OCI-LY3 (cell line): Measurements from ENCODE around the gene NFIA.

Source experiments
- CTCF ChIP-seq: fragments of 200-600, 300-600 bp; sonication (generic); IDR thresholded peaks from 2 replicates; pipeline ENCODE4 v1.5.1; 2014; ENCODE audit warnings: antibody characterized with exemption, low read length, low read depth
- EZH2phosphoT487 ChIP-seq: fragments of 200-600 bp; shearing (Covaris generic); IDR thresholded peaks from 2 replicates; pipeline ENCODE4 v1.6.1; 2018; ENCODE audit warnings: antibody characterized with exemption, mixed run types, low read depth

DNA sequence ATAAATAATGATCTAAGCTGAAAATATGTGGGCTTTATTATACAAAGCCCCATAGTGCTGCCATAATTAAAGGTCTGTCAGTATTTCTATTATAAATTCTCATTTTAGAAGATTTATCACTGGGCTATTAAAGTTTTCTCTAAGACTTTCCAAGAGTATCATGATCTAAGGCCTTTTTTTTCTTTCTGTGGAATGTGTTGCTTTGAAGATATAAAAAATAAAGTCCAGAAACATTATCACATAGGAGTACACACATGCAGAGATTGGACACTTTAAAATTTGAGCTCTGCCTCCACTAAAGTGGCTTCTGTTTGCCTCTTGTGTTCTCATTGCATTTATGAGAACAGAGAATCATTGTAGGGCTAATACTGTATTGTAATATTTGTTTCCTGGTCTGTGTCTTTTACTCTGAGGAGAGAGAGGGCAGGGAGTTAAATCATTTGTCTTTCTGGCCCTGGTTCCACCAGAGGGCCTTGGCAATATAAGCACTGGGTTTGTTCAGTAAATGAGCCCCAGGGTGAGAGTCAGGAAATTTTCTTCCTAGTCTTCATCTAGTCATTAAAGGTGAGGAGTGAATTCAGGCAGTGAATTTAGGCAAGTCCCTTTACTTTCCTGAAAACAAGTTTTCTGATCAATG, 70.2 kb downstream of the NFIA start:
- TF ChIP-seq CTCF = no peak
- TF ChIP-seq EZH2phosphoT487 = no peak
